Upper lobe of left lung (tissue), 6 donors: Measurements from ENCODE around the gene RAP1GAP. TPM values are rescaled to one million over a fixed set of nuclear protein-coding genes. Genes with fewer than 3 reads are reported as not detected.
A peak's percentile ranks its signal among the peaks of the same experiment; 100 is the strongest.

Experiments
- ATAC-seq, 2 donors: fragments of 200-7000 bp; cut with Tn5 transposase; one replicate each; pipeline ENCODE4 v1.9.1; 2022; ENCODE audit warnings: mild to moderate bottlenecking in 2 of 2, moderate library complexity in 2 of 2; ENCODE audit not compliant: low FRiP score in 2 of 2
- DNase-seq, 2 donors: peaks; one replicate each; pipeline ENCODE4 v3.0.0-alpha.2; 2019 to 2020
- H3K27ac ChIP-seq, 4 donors: fragments of 200-600 bp; sonication (generic); one replicate each; pipeline ENCODE4 v1.5.1; 2016 to 2019
- H3K27me3 ChIP-seq, 4 donors: fragments of 200-600 bp; sonication (generic); one replicate each; pipeline ENCODE4 v1.5.1; 2017 to 2019
- H3K36me3 ChIP-seq, 4 donors: fragments of 200-600 bp; sonication (generic); one replicate each; pipeline ENCODE4 v1.5.1; 2016 to 2019
- H3K4me1 ChIP-seq, 4 donors: fragments of 200-600 bp; sonication (generic); one replicate each; pipeline ENCODE4 v1.5.1; 2018 to 2019
- H3K4me3 ChIP-seq, 4 donors: fragments of 200-600 bp; sonication (generic); one replicate each; pipeline ENCODE4 v1.5.1; 2017 to 2019; ENCODE audit warnings: mild to moderate bottlenecking in 2 of 4, moderate library complexity in 1 of 4
- H3K9me3 ChIP-seq, 4 donors: fragments of 200-600 bp; sonication (generic); one replicate each; pipeline ENCODE4 v1.5.1; 2018 to 2019
- EP300 ChIP-seq, 4 donors: sonication (generic); formaldehyde crosslinking; IDR thresholded peaks; one replicate each; pipeline ENCODE4 v1.5.1; 2017; ENCODE audit warnings: antibody characterized with exemption in 4 of 4, control low read depth in 2 of 4
- POLR2A ChIP-seq, 4 donors: fragments of 450-650 bp; IDR thresholded peaks; one replicate each; pipeline ENCODE4 v1.5.1; 2016 to 2017; ENCODE audit warnings: antibody characterized with exemption in 4 of 4, mild to moderate bottlenecking in 2 of 4
- POLR2AphosphoS5 ChIP-seq, 2 donors: sonication (generic); formaldehyde crosslinking; IDR thresholded peaks; one replicate each; pipeline ENCODE4 v1.5.1; 2017; ENCODE audit warnings: antibody characterized with exemption in 2 of 2
- WGBS, 2 donors: methylation state at CpG; one replicate each; pipeline ENCODE4 v1.1.5; 2017 to 2018; 5-methylcytosine and 5-hydroxymethylcytosine counted together
- total RNA-seq, 6 donors: library from RNA; depleted of rRNA in 4 of 6; stranded (reverse); fragments of >200 nt in 4 of 6; gene quantifications; one replicate each; pipeline versions ENCODE4 v1.1.0 to v1.2.1, GENCODE V29; 2016 to 2021
- TF ChIP-seq, protein P1 (sequence below), 6 experiments: fragments of 450-650 bp in 4 of 6; fragments of 200-600 bp in 2 of 6; sonication (generic) in 2 of 6; IDR thresholded peaks; one replicate each; pipeline ENCODE4 v1.5.1; 2016 to 2019; ENCODE audit warnings: antibody characterized with exemption in 6 of 6
- donor health status: DM: no; HTN: no; CAD: no; lungs with moderate emphysema.
- donor health status: DM: no; HTN: yes; CAD: no; lungs with severe emphysema.

RAP1GAP gene
- total RNA-seq, 6 donors from 2014 or later, result 26.9 to 65.2 (median 36.7) TPM

DNA sequence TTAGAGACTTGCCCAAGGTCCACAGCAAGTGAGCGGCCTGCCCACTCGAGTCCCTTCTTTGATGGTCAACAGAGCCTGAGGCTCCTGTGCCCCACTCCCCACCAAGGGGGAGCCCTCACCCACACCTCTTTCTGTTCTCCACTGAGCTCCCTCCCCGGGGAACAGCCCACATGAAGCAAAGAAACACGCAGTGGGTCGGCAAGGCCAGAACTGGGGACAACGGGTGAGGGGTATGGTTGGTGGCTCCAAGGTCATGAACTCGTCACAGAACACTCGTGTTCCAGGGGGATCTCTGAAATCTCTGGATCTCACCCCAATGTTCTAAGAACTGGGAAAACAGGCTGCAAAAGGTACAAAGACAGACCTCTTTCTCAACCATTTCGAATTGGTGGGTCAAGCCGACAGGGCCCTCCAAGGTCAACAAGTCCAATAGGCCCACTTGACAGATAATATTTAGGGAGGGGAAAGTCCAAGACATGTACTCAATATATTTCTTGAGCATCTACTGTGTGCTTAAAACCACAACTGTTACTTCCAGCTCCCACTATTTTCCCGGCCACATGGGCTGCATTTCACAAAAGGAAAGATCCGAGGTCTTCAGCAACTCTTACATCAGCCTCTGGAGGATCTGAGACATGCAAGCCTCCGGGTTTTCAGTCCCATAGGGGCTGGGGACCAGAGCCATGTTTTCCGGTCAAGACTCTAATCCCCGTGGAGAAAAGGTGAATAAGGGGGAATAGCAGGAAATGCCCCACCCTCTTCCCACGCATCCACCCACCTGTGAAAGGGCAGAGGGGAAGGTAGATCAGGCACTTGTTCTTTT lies 1.1 kb upstream of the RAP1GAP start:
- ATAC-seq (no peak), DNase-seq (no peak)
- Histone ChIP-seq H3K4me3 (peak overlapping the region in 2 of 4 donors; percentile 38 to 52), H3K27me3 (peaks cover 0 to 23% (median 13%) of the 10 kb centered on the region in 4 donors), H3K36me3 (no peaks in the 10 kb centered on the region), H3K4me1 (peaks cover 30 to 55% (median 42%) of the 10 kb centered on the region in 4 donors), H3K27ac (no peak overlapping the region), H3K9me3 (no peaks in the 10 kb centered on the region)
- WGBS, 2 donors, result 47 to 58% methylated on average over 16 of the region's 16 CpGs
- TF ChIP-seq POLR2A (IDR thresholded peaks at IDR 0.05), result no peak

DNA sequence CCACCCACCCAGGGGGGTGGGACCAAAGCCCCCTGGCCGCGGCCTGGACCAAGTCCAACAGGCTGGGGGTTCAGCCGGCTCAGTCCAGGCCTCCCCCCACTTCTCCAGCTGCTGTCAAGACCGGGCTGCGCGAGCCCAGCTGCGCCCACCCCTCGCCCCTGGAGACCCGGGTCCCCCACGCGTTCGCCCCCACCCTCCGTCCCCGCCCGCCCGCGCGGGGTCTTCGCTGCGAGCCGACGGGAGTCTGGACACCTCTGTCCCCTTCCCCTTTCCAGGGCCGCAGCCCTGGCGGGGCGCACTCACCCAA lies 253 bp downstream of the RAP1GAP start:
- no peaks in the 10 kb centered on the region for H3K36me3 ChIP-seq
- H3K4me3 ChIP-seq, result peak overlapping the region in 3 of 4 donors; percentile 38 to 52 (median 50)
- WGBS, 2 donors, result 0% methylated on average over 1 of the region's 25 CpGs; no CpG with 5 or more reads in 1 of the 2 donors
- ATAC-seq (no peak), DNase-seq (no peak)
- no peaks in the 10 kb centered on the region for H3K9me3 ChIP-seq
- H3K27me3 ChIP-seq, result peaks cover 0 to 23% (median 13%) of the 10 kb centered on the region in 4 donors
- peaks cover 30 to 54% (median 41%) of the 10 kb centered on the region in 4 donors for H3K4me1 ChIP-seq
- H3K27ac ChIP-seq, result no peak overlapping the region
- no peak for TF ChIP-seq EP300 (IDR thresholded peaks at IDR 0.05)
- TF ChIP-seq, protein P1, sequence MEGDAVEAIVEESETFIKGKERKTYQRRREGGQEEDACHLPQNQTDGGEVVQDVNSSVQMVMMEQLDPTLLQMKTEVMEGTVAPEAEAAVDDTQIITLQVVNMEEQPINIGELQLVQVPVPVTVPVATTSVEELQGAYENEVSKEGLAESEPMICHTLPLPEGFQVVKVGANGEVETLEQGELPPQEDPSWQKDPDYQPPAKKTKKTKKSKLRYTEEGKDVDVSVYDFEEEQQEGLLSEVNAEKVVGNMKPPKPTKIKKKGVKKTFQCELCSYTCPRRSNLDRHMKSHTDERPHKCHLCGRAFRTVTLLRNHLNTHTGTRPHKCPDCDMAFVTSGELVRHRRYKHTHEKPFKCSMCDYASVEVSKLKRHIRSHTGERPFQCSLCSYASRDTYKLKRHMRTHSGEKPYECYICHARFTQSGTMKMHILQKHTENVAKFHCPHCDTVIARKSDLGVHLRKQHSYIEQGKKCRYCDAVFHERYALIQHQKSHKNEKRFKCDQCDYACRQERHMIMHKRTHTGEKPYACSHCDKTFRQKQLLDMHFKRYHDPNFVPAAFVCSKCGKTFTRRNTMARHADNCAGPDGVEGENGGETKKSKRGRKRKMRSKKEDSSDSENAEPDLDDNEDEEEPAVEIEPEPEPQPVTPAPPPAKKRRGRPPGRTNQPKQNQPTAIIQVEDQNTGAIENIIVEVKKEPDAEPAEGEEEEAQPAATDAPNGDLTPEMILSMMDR (IDR thresholded peaks at IDR 0.05), result no peak
- TF ChIP-seq POLR2AphosphoS5 (IDR thresholded peaks at IDR 0.05), result no peak
- TF ChIP-seq POLR2A (IDR thresholded peaks at IDR 0.05), result no peak

GRCh38 chr1:21668232-21668950 lies 766 bp downstream of the RAP1GAP start:
- H3K4me1 ChIP-seq, result peaks cover 25 to 49% (median 36%) of the 10 kb centered on the region in 4 donors
- no peak for ATAC-seq
- H3K27ac ChIP-seq, result no peak overlapping the region
- H3K9me3 ChIP-seq, result no peaks in the 10 kb centered on the region
- DNase-seq, result peak in 1 of 2 donors; percentile 71
- peak overlapping the region in 3 of 4 donors; percentile 38 to 52 (median 50) for H3K4me3 ChIP-seq
- H3K27me3 ChIP-seq, result peaks cover 0 to 23% (median 13%) of the 10 kb centered on the region in 4 donors
- H3K36me3 ChIP-seq, result no peaks in the 10 kb centered on the region
- WGBS, 2 donors, result 9 to 10% methylated on average over 6 to 15 of the region's 33 CpGs
- TF ChIP-seq EP300 (IDR thresholded peaks at IDR 0.05) (no peak), POLR2AphosphoS5 (IDR thresholded peaks at IDR 0.05) (no peak), POLR2A (IDR thresholded peaks at IDR 0.05) (no peak)
- TF ChIP-seq, protein P1 (IDR thresholded peaks at IDR 0.05), result no peak

GRCh38 chr1:21667348-21668231 lies 1.6 kb downstream of the RAP1GAP start:
- TF ChIP-seq EP300 (IDR thresholded peaks at IDR 0.05), result no peak
- TF ChIP-seq POLR2AphosphoS5 (IDR thresholded peaks at IDR 0.05), result no peak
- TF ChIP-seq, protein P1 (IDR thresholded peaks at IDR 0.05), result no peak
- TF ChIP-seq POLR2A (IDR thresholded peaks at IDR 0.05), result no peak
- 80 to 90% methylated on average over 9 to 11 of the region's 11 CpGs for WGBS, 2 donors
- peaks cover 0 to 23% (median 13%) of the 10 kb centered on the region in 4 donors for H3K27me3 ChIP-seq
- H3K36me3 ChIP-seq, result no peaks in the 10 kb centered on the region
- no peak overlapping the region for H3K4me3 ChIP-seq
- no peak overlapping the region for H3K27ac ChIP-seq
- ATAC-seq (no peak), DNase-seq (no peak)
- peaks cover 17 to 41% (median 28%) of the 10 kb centered on the region in 4 donors for H3K4me1 ChIP-seq
- H3K9me3 ChIP-seq, result no peaks in the 10 kb centered on the region
